HepG2 (cell line): ENCODE results near the gene PURB. TPM values are rescaled to one million over a fixed set of nuclear protein-coding genes. Genes with fewer than 3 reads are reported as not detected.

Source experiments
- ATF7-NPFF ChIP-seq: sonication (generic); formaldehyde crosslinking; IDR thresholded peaks from 2 replicates; pipeline ENCODE4 v1.8.1; 2023; ENCODE audit warnings: mild to moderate bottlenecking, low read depth, missing genetic modification reagents, moderate library complexity
- BHLHE40 ChIP-seq: IDR thresholded peaks from 2 replicates; pipeline ENCODE4 v1.6.1; 2011; ENCODE audit warnings: low read length, improper control_type of control experiment
- CENPX ChIP-seq: sonication (generic); formaldehyde crosslinking; IDR thresholded peaks from 2 replicates; pipeline ENCODE4 v1.9.0; 2021; ENCODE audit warnings: mild to moderate bottlenecking, missing genetic modification reagents, moderate library complexity
- ESRRA ChIP-seq: sonication (generic); formaldehyde crosslinking; IDR thresholded peaks from 2 replicates; pipeline ENCODE4 v1.5.1; 2020; ENCODE audit warnings: mild to moderate bottlenecking, low read depth, missing genetic modification reagents
- HMG20A ChIP-seq: IDR thresholded peaks from 2 replicates; pipeline ENCODE4 v1.6.1; 2016; ENCODE audit warnings: borderline replicate concordance
- MED1 ChIP-seq: sonication (generic); formaldehyde crosslinking; IDR thresholded peaks from 2 replicates; pipeline ENCODE4 v1.4.0; 2020; ENCODE audit warnings: missing genetic modification reagents
- NONO ChIP-seq, 2 experiments: fragments of 450-650 bp in 1 of 2; sonication (generic) in 1 of 2; formaldehyde crosslinking in 1 of 2; IDR thresholded peaks in 1 of 2; conservative IDR thresholded peaks in 1 of 2; 2 replicates each; pipeline versions ENCODE4 v1.6.1 to v1.8.0; 2017 to 2022; ENCODE audit warnings: mild to moderate bottlenecking in 1 of 2, missing genetic modification reagents in 1 of 2, moderate library complexity in 1 of 2
- ZNF383 ChIP-seq: sonication (generic); formaldehyde crosslinking; IDR thresholded peaks from 2 replicates; pipeline ENCODE4 v1.4.0; 2020; ENCODE audit warnings: missing genetic modification reagents, mild to moderate bottlenecking, borderline replicate concordance
- polyA plus RNA-seq, 8 experiments: library from polyadenylated mRNA; depleted of rRNA in 3 of 8; stranded (reverse) in 7 of 8; unstranded in 1 of 8; fragments of >200 nt; fragmentation: Illumina TruSeq in 4 of 8; extraction: Trizol in 4 of 8; gene quantifications; 2 replicates each; pipeline versions ENCODE4 v1.2.1 to v1.2.3, GENCODE V29; 2011 to 2016; ENCODE audit warnings: low read depth in 4 of 8, missing spikeins in 1 of 8, mixed read lengths in 1 of 8; ENCODE audit not compliant: insufficient read depth in 1 of 8
- total RNA-seq, 5 experiments: library from RNA; depleted of rRNA; stranded (reverse); fragments of >200 nt; fragmentation: Illumina TruSeq; extraction: Trizol; gene quantifications; 2 replicates each; pipeline ENCODE4 v1.2.3, GENCODE V29; 2016; ENCODE audit warnings: low read depth in 1 of 5
- TF ChIP-seq, protein P1 (sequence below), 2 experiments: sonication (generic) in 1 of 2; formaldehyde crosslinking in 1 of 2; IDR thresholded peaks; 2 replicates each; pipeline versions ENCODE4 v1.4.0 to v1.6.1; 2018 to 2020; ENCODE audit warnings: missing genetic modification reagents in 2 of 2, borderline replicate concordance in 1 of 2, low read depth in 1 of 2, mild to moderate bottlenecking in 1 of 2, missing biosample characterization in 1 of 2

The PURB gene
- total and polyA plus RNA-seq, 2 of the 13 experiments (the other 11 are each of a cell fraction or from before 2014, with no cell fraction given): 2.3 to 4.3 TPM

DNA sequence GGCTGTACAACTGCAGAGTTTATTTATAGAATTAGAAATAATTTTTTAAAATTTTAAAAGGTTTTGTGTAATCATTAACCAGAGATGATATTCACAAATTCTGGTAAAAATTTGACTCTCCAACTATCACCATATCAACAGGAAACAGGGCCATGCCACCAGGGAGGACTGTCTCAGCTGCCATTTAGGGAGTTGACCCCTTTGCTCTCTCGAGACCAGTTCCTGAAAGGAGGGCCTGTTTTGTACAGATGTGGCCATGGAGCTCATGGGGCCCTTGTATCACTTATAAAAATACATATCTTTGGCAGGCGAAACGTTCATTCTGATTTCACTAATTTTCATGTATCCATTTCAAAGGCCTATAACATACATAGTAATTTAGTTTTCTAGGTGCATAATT is 57.8 kb downstream of the PURB start (continued):
- TF ChIP-seq ESRRA (CRISPR knock-in tag) (no peak), BHLHE40 (no peak), CENPX (CRISPR knock-in tag) (no peak), MED1 (CRISPR knock-in tag) (no peak), ZNF383 (no peak), NONO (IDR thresholded peaks at IDR 0.05) (no peak), NONO (CRISPR knock-in tag; conservative IDR thresholded peaks at IDR 0.05) (no peak), HMG20A (CRISPR knock-in tag) (no peak), ATF7-NPFF (CRISPR knock-in tag) (no peak)
- TF ChIP-seq, protein P1, sequence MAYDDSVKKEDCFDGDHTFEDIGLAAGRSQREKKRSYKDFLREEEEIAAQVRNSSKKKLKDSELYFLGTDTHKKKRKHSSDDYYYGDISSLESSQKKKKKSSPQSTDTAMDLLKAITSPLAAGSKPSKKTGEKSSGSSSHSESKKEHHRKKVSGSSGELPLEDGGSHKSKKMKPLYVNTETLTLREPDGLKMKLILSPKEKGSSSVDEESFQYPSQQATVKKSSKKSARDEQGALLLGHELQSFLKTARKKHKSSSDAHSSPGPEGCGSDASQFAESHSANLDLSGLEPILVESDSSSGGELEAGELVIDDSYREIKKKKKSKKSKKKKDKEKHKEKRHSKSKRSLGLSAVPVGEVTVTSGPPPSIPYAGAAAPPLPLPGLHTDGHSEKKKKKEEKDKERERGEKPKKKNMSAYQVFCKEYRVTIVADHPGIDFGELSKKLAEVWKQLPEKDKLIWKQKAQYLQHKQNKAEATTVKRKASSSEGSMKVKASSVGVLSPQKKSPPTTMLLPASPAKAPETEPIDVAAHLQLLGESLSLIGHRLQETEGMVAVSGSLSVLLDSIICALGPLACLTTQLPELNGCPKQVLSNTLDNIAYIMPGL (CRISPR knock-in tag; IDR thresholded peaks at IDR 0.05; ENCODE audit: borderline replicate concordance in 1 of 2, low read depth in 1 of 2): no peak

Other genes starting within 250 kb of the PURB start
- gene ZMIZ2, start 136.7 kb downstream of the PURB start, total RNA-seq (2016; rRNA removed; fragmentation: Illumina TruSeq; extraction: Trizol): 4.1 and 4.9 TPM in 2 replicates
- 7.9 and 9.7 TPM in 2 replicates for gene ZMIZ2, start 136.7 kb downstream of the PURB start, polyA plus RNA-seq (2011; rRNA removed)
- 2,268 and 3,314 TPM in 2 replicates for gene PPIA, start 88.8 kb downstream of the PURB start, total RNA-seq (2016; rRNA removed; fragmentation: Illumina TruSeq; extraction: Trizol)
- 2,460 and 3,010 TPM in 2 replicates for gene PPIA, start 88.8 kb downstream of the PURB start, polyA plus RNA-seq (2011; rRNA removed)
- 223 and 272 TPM in 2 replicates for gene H2AZ2, start 37.4 kb downstream of the PURB start, total RNA-seq (2016; rRNA removed; fragmentation: Illumina TruSeq; extraction: Trizol)
- gene H2AZ2, start 37.4 kb downstream of the PURB start, polyA plus RNA-seq (2011; rRNA removed): 93.2 and 121 TPM in 2 replicates
- gene MYO1G, start 93.5 kb upstream of the PURB start, total RNA-seq (2016; rRNA removed; fragmentation: Illumina TruSeq; extraction: Trizol): 0.28 and 0.29 TPM in 2 replicates
- gene MYO1G, start 93.5 kb upstream of the PURB start, polyA plus RNA-seq (2011; rRNA removed): 1.1 and 2.4 TPM in 2 replicates
- gene CCM2, start 114.7 kb upstream of the PURB start, total RNA-seq (2016; rRNA removed; fragmentation: Illumina TruSeq; extraction: Trizol): 14.2 and 15.8 TPM in 2 replicates
- 13.7 and 20.8 TPM in 2 replicates for gene CCM2, start 114.7 kb upstream of the PURB start, polyA plus RNA-seq (2011; rRNA removed)
- 0.08 TPM in 1 of 2 replicates, not detected in the other for gene NACAD, start 203.4 kb upstream of the PURB start, total RNA-seq (2016; rRNA removed; fragmentation: Illumina TruSeq; extraction: Trizol)
- 0.04 and 0.07 TPM in 2 replicates for gene NACAD, start 203.4 kb upstream of the PURB start, polyA plus RNA-seq (2011; rRNA removed)
- gene TBRG4, start 226.2 kb upstream of the PURB start, total RNA-seq (2016; rRNA removed; fragmentation: Illumina TruSeq; extraction: Trizol): 87.8 and 90.3 TPM in 2 replicates
- 107 and 122 TPM in 2 replicates for gene TBRG4, start 226.2 kb upstream of the PURB start, polyA plus RNA-seq (2011; rRNA removed)